Measurements from ENCODE around the gene NANOG.

DNA sequence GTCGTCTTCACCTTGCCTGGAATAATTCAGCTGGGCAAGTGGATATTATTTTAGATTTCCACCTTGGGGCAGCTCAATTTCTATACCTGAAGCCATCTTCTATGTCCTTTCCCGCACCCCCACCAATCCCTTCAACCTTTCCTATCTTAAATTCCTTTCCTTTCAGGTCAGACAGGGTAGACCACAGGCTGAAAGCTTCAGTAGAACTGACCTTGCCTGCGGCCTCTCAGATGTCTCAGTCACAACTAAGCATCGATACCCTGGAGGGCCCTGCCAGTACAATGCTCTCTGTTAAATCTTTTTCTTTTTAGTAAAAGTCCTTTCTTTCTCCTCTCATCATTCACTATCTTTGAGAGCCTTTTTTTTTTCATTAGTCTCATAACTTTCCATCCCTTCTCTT, 44.6 kb downstream of the NANOG start:
- TF ChIP-seq POLR2AphosphoS5 (IDR thresholded peaks at IDR 0.05; ENCODE audit: low read depth, low read length), result no peak
- no peak for TF ChIP-seq TAF1 (IDR thresholded peaks at IDR 0.05; ENCODE audit: borderline replicate concordance, insufficient read depth, low read length)
